ENCODE measurements around the gene PPA1. TPM values are rescaled to one million over a fixed set of nuclear protein-coding genes. Genes with fewer than 3 reads are reported as not detected.
"Not testable (repeated sequence)": the region's sequence is repeated elsewhere in the genome, so short reads cannot be mapped to it uniquely, and the experiment has no call there.

The PPA1 gene
- total and polyA plus RNA-seq, 4 donors = 66.7 to 222 (median 89.9) TPM

DNA sequence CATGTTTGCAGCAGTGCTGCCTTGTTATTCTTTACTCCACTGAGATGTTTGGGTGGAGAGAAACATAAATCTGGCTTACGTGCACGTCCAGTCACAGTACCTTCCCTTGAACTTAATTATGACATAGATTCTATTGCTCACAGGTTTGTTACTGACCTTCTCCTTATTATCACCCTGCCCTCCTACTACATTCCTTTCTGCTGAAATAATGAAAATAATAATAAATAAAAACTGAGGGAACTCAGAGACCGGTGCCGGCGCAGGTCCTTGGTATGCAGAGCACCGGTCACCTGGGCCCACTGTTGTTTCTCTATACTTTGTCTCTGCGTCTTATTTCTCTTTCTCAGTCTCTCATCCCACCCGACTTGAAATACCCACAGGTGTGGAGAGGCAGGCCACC is 24.6 kb upstream of the PPA1 start:
- H3K36me3 ChIP-seq (ENCODE audit: control insufficient read depth in 1 of 2, insufficient read depth in 2 of 2, low read length in 1 of 2); H3K4me3 ChIP-seq (ENCODE audit: low read length in 2 of 2); ATAC-seq (ENCODE audit: low FRiP score); H3K27me3 ChIP-seq (ENCODE audit: control insufficient read depth in 1 of 2, insufficient read depth in 2 of 2, low read length in 1 of 2); H3K9me3 ChIP-seq (ENCODE audit: control insufficient read depth, low read length); H3K27ac ChIP-seq (ENCODE audit: low read depth in 1 of 2, low read length in 2 of 2); DNase-seq; intact Hi-C loops (cut with DNase I); H3K4me1 ChIP-seq (ENCODE audit: control insufficient read depth in 1 of 2, insufficient read depth in 2 of 2, low read length in 2 of 2): not testable (repeated sequence)
- 67 to 71% methylated on average over 8 of the region's 8 CpGs for WGBS, 2 donors

DNA sequence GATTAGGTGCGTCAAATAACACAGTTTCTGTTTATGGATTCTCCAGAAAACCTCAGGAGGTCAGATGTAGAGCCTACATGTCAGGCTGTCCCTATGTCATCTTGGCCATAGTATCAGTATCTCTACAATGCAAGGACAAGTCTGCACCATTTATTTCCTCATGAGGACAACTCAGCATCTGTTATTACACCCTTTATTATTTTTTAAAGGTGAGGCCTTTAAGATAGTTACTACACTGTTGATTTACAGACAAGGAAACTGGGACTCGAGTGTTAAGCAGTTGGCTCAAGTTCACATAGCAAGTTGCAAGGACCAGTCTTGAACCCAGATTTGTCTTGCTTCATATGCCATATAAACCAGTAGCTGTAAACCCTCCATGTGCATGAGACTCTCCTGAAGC is 23.2 kb upstream of the PPA1 start:
- H3K9me3 ChIP-seq (ENCODE audit: control insufficient read depth, low read length) = no peaks in the 10 kb centered on the region
- 90 to 93% methylated on average over 2 of the region's 2 CpGs for WGBS, 2 donors
- no peak overlapping the region for H3K4me3 ChIP-seq (ENCODE audit: low read length in 2 of 2)
- H3K27me3 ChIP-seq (ENCODE audit: control insufficient read depth in 1 of 2, insufficient read depth in 2 of 2, low read length in 1 of 2) = no peaks in the 10 kb centered on the region
- no peaks in the 10 kb centered on the region for H3K4me1 ChIP-seq (ENCODE audit: control insufficient read depth in 1 of 2, insufficient read depth in 2 of 2, low read length in 2 of 2)
- no peaks in the 10 kb centered on the region for H3K36me3 ChIP-seq (ENCODE audit: control insufficient read depth in 1 of 2, insufficient read depth in 2 of 2, low read length in 1 of 2)
- H3K27ac ChIP-seq (ENCODE audit: low read depth in 1 of 2, low read length in 2 of 2) = no peak overlapping the region
- no peak for ATAC-seq (ENCODE audit: low FRiP score)
- no peak for DNase-seq
- intact Hi-C loops (cut with DNase I) = no loop called here

GRCh38 chr10:70255329-70256299 is 22.4 kb upstream of the PPA1 start:
- intact Hi-C loops (cut with DNase I) = no loop called here
- Histone ChIP-seq H3K27ac (ENCODE audit: low read depth in 1 of 2, low read length in 2 of 2) (no peak overlapping the region), H3K36me3 (ENCODE audit: control insufficient read depth in 1 of 2, insufficient read depth in 2 of 2, low read length in 1 of 2) (no peaks in the 10 kb centered on the region), H3K4me1 (ENCODE audit: control insufficient read depth in 1 of 2, insufficient read depth in 2 of 2, low read length in 2 of 2) (no peaks in the 10 kb centered on the region), H3K27me3 (ENCODE audit: control insufficient read depth in 1 of 2, insufficient read depth in 2 of 2, low read length in 1 of 2) (no peaks in the 10 kb centered on the region), H3K4me3 (ENCODE audit: low read length in 2 of 2) (no peak overlapping the region), H3K9me3 (ENCODE audit: control insufficient read depth, low read length) (no peaks in the 10 kb centered on the region)
- WGBS, 2 donors = 19% methylated on average over 73 of the region's 73 CpGs
- DNase-seq = no peak
- ATAC-seq (ENCODE audit: low FRiP score) = peak; percentile 27

GRCh38 chr10:70254778-70255328 is 21.6 kb upstream of the PPA1 start:
- ATAC-seq (ENCODE audit: low FRiP score) = peak; percentile 45
- no peaks in the 10 kb centered on the region for H3K27me3 ChIP-seq (ENCODE audit: control insufficient read depth in 1 of 2, insufficient read depth in 2 of 2, low read length in 1 of 2)
- no peaks in the 10 kb centered on the region for H3K36me3 ChIP-seq (ENCODE audit: control insufficient read depth in 1 of 2, insufficient read depth in 2 of 2, low read length in 1 of 2)
- H3K9me3 ChIP-seq (ENCODE audit: control insufficient read depth, low read length) = no peaks in the 10 kb centered on the region
- intact Hi-C loops (cut with DNase I) = no loop called here
- no peaks in the 10 kb centered on the region for H3K4me1 ChIP-seq (ENCODE audit: control insufficient read depth in 1 of 2, insufficient read depth in 2 of 2, low read length in 2 of 2)
- no peak overlapping the region for H3K27ac ChIP-seq (ENCODE audit: low read depth in 1 of 2, low read length in 2 of 2)
- no peak for DNase-seq
- WGBS, 2 donors = 48 to 50% methylated on average over 40 of the region's 40 CpGs
- no peak overlapping the region for H3K4me3 ChIP-seq (ENCODE audit: low read length in 2 of 2)

GRCh38 chr10:70253878-70254765 is 20.9 kb upstream of the PPA1 start:
- Histone ChIP-seq H3K4me3 (ENCODE audit: low read length in 2 of 2) (no peak overlapping the region), H3K27me3 (ENCODE audit: control insufficient read depth in 1 of 2, insufficient read depth in 2 of 2, low read length in 1 of 2) (no peaks in the 10 kb centered on the region), H3K4me1 (ENCODE audit: control insufficient read depth in 1 of 2, insufficient read depth in 2 of 2, low read length in 2 of 2) (no peaks in the 10 kb centered on the region), H3K9me3 (ENCODE audit: control insufficient read depth, low read length) (no peaks in the 10 kb centered on the region), H3K27ac (ENCODE audit: low read depth in 1 of 2, low read length in 2 of 2) (no peak overlapping the region), H3K36me3 (ENCODE audit: control insufficient read depth in 1 of 2, insufficient read depth in 2 of 2, low read length in 1 of 2) (no peaks in the 10 kb centered on the region)
- no peak for ATAC-seq (ENCODE audit: low FRiP score)
- WGBS, 2 donors = 86 to 87% methylated on average over 14 of the region's 14 CpGs
- intact Hi-C loops (cut with DNase I) = no loop called here
- DNase-seq = no peak

DNA sequence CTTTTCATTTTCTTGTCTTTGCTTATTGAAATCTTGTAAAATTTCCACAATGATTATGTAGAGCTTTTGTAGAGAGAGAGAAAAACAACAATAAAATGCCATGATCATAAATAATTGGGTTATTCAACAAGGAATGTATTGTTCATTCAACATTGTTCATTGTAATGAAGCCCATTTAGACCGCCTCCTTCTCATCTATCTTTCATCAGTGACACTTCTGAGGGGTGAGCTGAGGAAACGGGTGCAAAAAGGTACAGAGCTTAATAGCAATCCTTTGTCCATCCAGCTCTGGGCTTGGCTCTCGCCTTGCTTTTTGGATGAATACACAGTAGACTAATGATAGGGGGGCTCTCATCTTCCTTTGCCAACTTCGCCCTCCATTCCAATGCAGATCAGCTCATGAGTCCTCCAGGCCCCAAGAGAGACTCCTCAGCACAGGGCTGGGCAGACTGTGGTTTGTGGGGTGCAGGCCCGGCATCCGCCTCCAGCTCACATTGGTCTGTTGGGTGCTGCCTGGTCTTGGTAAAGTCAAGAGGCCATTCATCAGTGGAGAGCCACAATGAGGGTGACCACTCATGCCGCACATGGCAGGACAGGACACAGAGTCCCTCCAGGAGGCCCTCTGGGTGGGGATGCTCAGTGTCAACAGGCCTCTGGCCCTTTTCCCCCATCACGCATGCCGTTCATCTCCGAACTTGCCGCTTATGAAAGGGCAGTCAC is 17.9 kb upstream of the PPA1 start:
- 94% methylated on average over 11 of the region's 11 CpGs for WGBS, 2 donors
- H3K4me3 ChIP-seq (ENCODE audit: low read length in 2 of 2) = no peak overlapping the region
- ATAC-seq (ENCODE audit: low FRiP score) (peak; percentile 42), DNase-seq (no peak)
- no peaks in the 10 kb centered on the region for H3K36me3 ChIP-seq (ENCODE audit: control insufficient read depth in 1 of 2, insufficient read depth in 2 of 2, low read length in 1 of 2)
- H3K27me3 ChIP-seq (ENCODE audit: control insufficient read depth in 1 of 2, insufficient read depth in 2 of 2, low read length in 1 of 2) = no peaks in the 10 kb centered on the region
- H3K9me3 ChIP-seq (ENCODE audit: control insufficient read depth, low read length) = no peaks in the 10 kb centered on the region
- intact Hi-C loops (cut with DNase I) = no loop called here
- H3K4me1 ChIP-seq (ENCODE audit: control insufficient read depth in 1 of 2, insufficient read depth in 2 of 2, low read length in 2 of 2) = no peaks in the 10 kb centered on the region
- no peak overlapping the region for H3K27ac ChIP-seq (ENCODE audit: low read depth in 1 of 2, low read length in 2 of 2)

- intact Hi-C loops (cut with DNase I) = no loop called here
- Histone ChIP-seq H3K9me3 (ENCODE audit: control insufficient read depth, low read length) (no peaks in the 10 kb centered on the region), H3K4me3 (ENCODE audit: low read length in 2 of 2) (no peak overlapping the region), H3K27me3 (ENCODE audit: control insufficient read depth in 1 of 2, insufficient read depth in 2 of 2, low read length in 1 of 2) (no peaks in the 10 kb centered on the region), H3K27ac (ENCODE audit: low read depth in 1 of 2, low read length in 2 of 2) (no peak overlapping the region), H3K4me1 (ENCODE audit: control insufficient read depth in 1 of 2, insufficient read depth in 2 of 2, low read length in 2 of 2) (no peaks in the 10 kb centered on the region), H3K36me3 (ENCODE audit: control insufficient read depth in 1 of 2, insufficient read depth in 2 of 2, low read length in 1 of 2) (no peaks in the 10 kb centered on the region)
- 58 to 68% methylated on average over 6 of the region's 6 CpGs for WGBS, 2 donors
- no peak for ATAC-seq (ENCODE audit: low FRiP score)
- DNase-seq = no peak
These were observed 14.1 kb upstream of the PPA1 start for GRCh38 chr10:70247360-70247759.

DNA sequence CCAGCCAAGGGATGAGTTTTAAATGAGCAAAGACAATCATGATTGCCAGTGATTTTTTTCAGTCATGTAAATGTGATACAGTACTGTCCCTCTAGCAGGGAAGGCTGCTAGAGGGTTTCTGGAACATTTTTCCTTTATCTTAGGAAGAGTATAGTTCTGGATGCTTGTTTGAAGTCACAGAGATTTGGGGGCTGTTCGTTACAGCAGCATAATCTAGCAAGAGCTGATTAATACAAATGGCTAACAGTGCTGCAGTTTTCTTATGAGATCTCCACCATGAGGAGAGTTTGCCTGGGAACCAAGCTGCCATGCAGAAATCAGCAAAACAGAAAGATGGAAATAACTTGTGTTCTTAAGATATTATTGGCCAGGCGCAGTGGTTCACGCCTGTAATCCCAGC is 7.9 kb upstream of the PPA1 start:
- WGBS, 2 donors = 93 to 97% methylated on average over 3 of the region's 3 CpGs

More for the DNA sequence above, 7.9 kb upstream of the PPA1 start:
- DNase-seq (no peak), ATAC-seq (ENCODE audit: low FRiP score) (no peak)
- no peaks in the 10 kb centered on the region for H3K4me1 ChIP-seq (ENCODE audit: control insufficient read depth in 1 of 2, insufficient read depth in 2 of 2, low read length in 2 of 2)
- H3K27me3 ChIP-seq (ENCODE audit: control insufficient read depth in 1 of 2, insufficient read depth in 2 of 2, low read length in 1 of 2) = no peaks in the 10 kb centered on the region
- no peaks in the 10 kb centered on the region for H3K9me3 ChIP-seq (ENCODE audit: control insufficient read depth, low read length)
- no peak overlapping the region for H3K4me3 ChIP-seq (ENCODE audit: low read length in 2 of 2)
- no peak overlapping the region for H3K27ac ChIP-seq (ENCODE audit: low read depth in 1 of 2, low read length in 2 of 2)
- intact Hi-C loops (cut with DNase I) = no loop called here
- no peaks in the 10 kb centered on the region for H3K36me3 ChIP-seq (ENCODE audit: control insufficient read depth in 1 of 2, insufficient read depth in 2 of 2, low read length in 1 of 2)

Data from aorta (tissue), 5 donors.